ENCODE data around the gene ABHD4.
"Not testable (repeated sequence)": the region's sequence is repeated elsewhere in the genome, so short reads cannot be mapped to it uniquely, and the experiment has no call there.

ABHD4 gene, protein sequence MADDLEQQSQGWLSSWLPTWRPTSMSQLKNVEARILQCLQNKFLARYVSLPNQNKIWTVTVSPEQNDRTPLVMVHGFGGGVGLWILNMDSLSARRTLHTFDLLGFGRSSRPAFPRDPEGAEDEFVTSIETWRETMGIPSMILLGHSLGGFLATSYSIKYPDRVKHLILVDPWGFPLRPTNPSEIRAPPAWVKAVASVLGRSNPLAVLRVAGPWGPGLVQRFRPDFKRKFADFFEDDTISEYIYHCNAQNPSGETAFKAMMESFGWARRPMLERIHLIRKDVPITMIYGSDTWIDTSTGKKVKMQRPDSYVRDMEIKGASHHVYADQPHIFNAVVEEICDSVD

DNA sequence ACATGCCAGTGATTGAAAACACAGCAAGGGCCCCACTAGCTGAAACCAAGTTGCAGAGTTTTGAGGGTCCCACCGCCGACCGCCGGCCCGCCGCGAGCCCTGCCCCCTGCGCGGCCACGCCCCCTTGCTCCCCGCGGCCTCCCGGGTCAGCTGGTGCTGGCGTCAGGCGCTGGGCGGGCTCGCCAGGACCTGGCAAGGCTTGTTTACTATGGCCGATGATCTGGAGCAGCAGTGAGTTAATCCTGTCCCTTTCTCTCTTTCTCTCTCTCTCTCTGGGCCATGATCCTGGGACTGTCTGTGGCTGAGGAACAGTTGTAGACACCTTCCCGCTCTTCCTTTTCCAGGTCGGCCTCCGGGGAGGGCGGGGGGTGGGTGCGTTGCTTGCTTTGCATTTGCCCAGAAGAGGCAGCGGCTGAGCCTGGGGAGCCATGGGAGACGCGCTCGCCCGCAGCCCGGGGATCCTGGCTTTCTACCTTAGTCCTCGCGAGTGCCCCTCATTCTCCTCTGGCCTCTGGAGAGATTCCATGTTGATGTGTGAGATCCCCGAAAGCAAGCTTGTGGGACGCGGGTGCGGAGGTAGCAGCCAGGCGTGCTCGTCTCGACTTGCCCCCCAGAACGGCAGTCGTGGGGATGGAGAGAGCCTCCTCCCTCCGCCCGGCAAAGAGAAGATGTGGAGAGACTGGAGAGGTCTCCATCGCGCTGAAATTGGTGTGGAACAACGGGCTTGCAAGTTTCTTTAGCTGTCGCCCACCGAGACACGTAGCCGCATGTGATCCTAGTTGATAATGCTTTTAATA is at the start of gene ABHD4:
Gene ABHD4, plus strand, starts transcription at position 202 of the 797 bp plus-strand sequence. Its CDS starts 7 bp downstream, at position 209.
- DNase-seq, result peak; percentile 94

DNA sequence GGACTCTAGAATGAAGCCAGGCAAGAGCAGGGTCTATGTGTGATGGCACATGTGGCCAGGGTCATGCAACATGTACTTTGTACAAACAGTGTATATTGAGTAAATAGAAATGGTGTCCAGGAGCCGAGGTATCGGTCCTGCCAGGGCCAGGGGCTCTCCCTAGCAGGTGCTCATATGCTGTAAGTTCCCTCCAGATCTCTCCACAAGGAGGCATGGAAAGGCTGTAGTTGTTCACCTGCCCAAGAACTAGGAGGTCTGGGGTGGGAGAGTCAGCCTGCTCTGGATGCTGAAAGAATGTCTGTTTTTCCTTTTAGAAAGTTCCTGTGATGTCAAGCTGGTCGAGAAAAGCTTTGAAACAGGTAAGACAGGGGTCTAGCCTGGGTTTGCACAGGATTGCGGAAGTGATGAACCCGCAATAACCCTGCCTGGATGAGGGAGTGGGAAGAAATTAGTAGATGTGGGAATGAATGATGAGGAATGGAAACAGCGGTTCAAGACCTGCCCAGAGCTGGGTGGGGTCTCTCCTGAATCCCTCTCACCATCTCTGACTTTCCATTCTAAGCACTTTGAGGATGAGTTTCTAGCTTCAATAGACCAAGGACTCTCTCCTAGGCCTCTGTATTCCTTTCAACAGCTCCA is 48.7 kb upstream of the ABHD4 start:
- no peak for DNase-seq

DNA sequence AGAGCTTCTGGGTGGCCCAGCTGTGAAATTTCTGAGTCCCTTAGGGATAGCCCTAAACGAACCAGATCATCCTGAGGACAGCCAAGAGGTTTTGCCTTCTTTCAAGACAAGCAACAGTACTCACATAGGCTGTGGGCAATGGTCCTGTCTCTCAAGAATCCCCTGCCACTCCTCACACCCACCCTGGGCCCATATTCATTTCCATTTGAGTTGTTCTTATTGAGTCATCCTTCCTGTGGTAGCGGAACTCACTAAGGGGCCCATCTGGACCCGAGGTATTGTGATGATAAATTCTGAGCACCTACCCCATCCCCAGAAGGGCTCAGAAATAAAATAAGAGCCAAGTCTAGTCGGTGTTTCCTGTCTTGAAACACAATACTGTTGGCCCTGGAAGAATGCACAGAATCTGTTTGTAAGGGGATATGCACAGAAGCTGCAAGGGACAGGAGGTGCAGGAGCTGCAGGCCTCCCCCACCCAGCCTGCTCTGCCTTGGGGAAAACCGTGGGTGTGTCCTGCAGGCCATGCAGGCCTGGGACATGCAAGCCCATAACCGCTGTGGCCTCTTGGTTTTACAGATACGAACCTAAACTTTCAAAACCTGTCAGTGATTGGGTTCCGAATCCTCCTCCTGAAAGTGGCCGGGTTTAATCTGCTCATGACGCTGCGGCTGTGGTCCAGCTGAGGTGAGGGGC is 48.0 kb upstream of the ABHD4 start:
- DNase-seq, result peak; percentile 56

DNA sequence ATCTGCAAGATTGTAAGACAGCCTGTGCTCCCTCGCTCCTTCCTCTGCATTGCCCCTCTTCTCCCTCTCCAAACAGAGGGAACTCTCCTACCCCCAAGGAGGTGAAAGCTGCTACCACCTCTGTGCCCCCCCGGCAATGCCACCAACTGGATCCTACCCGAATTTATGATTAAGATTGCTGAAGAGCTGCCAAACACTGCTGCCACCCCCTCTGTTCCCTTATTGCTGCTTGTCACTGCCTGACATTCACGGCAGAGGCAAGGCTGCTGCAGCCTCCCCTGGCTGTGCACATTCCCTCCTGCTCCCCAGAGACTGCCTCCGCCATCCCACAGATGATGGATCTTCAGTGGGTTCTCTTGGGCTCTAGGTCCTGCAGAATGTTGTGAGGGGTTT is 46.5 kb upstream of the ABHD4 start:
- DNase-seq, result no peak

DNA sequence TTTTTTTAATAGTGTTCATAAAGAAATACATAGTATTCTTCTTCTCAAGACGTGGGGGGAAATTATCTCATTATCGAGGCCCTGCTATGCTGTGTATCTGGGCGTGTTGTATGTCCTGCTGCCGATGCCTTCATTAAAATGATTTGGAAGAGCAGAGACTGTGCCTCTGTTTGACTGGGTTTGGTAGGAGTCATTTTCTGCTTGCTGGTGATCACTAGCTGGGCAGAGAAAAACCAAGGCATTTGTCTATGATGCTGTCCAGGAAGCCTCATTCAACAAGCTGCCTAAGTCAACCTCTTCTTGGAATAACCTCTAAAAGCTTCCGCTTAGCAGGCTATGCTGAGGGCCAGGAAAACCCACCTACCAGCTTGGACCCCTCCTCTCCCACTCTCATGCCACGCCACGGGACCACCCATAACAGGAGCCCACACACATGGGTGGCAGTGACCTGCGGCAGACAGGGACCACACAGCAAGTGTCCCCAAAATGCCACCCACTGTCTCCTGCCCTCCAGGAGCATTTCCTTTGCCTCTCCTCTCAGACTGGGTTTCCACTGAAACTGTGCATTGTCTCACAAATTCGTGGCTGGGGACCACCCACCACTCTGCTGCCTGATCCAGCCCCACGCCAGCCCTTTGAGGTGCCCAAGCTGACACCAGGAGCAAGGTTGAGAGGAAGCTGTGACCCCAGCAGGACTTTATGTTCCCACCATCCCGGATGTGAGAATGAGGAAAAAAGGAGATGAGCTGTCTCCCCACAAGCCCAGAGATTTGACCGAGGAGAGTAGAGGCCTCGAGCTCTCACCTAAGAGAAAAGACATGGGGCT is 45.9 kb upstream of the ABHD4 start:
- no peak for DNase-seq

DNA sequence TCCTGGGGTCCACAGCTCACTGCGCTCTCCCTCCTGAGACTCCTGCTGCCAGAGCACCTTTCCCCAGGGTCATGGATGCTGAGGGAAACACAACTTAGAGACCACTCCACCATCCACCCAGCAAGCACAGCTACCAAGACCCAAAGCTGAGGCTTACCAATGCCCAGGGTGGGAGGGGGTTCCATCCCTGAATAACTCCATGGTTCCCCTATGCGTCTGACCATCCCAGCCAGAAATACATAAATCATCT is 45.3 kb upstream of the ABHD4 start:
- no peak for DNase-seq

DNA sequence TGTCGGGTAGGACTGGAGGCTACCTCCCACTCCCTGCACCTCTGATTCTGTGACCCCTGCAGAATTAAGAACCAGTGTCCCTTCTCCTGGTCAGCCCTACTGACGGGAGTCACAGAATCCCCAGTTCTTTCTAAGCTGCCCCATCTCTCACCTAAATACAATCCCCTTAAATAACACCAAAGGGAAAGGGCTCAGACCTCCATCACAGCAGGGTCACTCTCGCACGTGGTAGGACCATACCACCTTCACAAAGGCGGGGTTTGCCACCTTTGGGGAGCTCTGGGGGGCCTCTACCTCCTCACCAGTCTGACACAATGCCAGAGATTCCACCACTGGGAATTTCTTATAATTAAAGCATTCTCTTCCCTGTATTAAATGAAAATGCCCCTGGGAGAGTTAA is 44.7 kb upstream of the ABHD4 start:
- DNase-seq, result no peak

DNA sequence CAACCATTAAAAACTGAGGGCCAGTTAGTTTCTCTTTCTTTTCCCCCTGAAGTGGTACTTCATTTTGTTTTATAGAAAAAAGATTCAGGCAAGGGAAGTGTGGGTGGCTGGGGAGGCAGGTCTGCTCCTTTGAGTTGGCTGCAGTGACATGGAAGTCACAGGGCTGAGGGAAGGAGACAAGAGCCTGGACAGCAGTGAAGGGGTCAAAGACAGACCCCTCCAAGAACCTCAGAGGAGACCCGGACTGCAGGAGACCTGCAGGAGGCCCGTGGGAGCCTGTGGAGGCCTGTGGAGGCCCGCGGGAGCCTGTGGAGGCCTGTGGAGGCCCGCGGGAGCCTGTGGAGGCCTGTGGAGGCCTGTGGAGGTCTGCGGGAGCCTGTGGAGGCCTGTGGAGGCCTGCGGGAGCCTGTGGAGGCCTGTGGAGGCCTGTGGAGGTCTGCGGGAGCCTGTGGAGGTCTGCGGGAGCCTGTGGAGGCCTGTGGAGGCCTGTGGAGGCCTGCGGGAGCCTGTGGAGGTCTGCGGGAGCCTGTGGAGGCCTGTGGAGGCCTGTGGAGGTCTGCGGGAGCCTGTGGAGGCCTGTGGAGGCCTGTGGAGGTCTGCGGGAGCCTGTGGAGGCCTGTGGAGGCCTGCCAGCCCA is 44.1 kb upstream of the ABHD4 start:
- not testable (repeated sequence) for DNase-seq

DNA sequence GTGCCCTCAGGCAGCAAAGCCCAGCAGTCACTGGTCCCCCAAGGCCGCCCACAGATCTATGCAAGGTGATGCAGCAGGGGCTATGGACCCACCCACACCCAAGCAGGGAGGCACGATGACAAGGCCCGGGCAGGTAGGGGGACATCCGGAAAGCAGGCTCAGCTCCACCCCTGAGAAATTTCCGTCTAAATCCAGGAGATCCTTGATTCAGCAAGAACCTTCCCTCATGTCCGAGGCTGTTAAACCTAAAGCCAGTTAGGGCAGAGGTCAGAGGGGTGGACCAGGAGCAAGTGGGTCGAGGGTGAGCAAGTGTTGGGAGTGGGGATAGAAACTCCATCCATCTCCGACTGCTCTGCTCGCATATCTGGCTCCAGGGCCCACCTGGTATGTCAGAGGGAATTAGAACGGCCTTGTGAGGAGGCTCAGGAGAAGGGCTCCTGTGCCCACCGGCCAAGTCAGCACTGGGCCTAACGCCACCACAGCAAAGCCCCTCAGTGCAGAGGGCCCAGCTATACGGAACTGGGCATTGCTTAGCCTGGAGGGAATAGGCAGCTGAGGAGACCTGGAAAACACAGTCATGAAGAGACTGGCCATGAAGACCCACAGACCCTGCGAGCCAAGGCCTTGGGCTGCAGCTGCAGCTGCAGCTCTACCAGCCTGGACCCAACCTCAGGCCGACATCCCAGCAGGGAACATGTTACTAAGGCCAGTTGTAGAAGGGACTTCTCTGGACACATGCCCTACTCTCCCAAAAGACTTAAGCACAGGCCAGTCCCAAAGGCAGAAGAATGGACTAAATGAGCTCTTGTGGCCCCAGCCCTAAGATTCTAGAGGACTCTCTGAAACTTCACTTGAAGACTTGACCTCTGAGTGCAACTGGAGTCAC is 43.4 kb upstream of the ABHD4 start:
- DNase-seq, result no peak

DNA sequence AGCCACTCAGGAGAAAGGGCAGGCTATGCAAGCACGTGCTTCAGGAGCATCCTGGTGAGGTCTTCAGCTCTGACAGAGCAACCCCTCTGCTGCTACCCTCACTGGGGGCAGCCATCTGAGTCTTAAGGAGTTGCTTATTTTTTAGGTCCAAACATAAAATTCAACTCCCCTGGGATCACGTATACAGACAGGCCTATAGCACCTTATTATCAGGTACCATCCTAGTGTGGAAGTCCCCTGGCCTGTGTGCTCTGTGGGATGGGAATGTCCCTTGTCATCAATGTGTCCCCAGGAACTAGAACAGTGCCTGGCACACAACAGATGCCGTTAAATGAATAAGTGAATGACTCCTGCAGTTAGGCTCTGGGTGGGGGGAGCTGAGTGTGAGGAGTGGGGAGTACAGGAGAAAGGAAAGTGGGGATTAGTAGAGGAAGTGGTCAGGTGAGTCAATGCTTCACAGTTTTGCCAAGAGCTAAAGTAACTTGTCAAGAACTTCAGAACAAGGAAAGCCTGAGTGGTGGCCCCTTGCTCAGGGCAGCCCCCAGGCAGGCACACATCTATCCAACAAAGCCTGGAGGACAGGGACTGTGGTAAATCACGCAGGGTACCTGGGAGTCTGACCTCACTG is 42.6 kb upstream of the ABHD4 start:
- DNase-seq, result no peak

DNA sequence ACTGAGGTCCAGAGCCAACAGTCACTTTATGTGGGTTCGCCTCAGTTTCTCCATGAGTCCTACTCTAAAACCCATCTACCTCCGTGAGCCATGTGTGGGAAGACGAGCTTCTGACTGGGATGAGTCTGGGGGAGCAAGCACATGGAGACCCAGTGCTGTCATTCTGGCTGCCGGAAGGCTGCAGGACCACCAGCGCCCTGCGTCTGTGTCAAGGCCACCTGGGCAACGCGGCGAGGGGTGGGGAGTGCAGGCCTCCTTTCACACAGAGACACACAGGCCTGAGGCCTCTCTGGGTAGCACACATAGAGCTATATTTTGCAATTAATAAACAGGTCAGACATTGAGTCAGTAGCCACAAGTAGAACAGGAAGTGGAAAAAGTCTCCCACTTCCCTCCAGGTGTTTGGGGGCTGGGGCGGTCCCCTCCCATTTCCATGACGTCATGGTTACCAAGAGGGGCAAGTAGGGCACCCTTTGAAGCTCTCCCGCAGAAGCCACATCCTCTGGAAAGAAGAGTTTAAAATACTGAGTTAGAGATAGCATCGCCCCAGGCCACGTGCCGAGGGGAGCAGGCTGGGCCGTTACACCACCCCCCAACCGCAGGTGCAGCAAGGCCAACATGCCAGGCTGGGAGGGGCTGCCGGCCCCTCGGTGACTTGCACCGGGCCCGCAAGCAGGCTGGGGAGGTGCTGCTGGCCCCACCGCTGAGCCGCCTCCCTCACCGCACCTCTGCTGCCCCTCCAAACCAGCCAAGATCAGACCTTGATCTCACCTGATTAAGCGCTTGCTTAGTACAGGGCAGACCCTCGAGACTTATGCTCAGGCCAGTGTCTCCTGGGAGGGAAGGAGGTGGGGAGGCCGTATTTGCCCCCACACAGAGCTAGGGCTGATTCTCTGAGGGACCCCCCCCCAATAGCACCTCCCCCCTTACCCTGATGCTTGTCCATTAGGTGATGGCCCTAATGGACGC is 41.8 kb upstream of the ABHD4 start:
- DNase-seq, result no peak

DNA sequence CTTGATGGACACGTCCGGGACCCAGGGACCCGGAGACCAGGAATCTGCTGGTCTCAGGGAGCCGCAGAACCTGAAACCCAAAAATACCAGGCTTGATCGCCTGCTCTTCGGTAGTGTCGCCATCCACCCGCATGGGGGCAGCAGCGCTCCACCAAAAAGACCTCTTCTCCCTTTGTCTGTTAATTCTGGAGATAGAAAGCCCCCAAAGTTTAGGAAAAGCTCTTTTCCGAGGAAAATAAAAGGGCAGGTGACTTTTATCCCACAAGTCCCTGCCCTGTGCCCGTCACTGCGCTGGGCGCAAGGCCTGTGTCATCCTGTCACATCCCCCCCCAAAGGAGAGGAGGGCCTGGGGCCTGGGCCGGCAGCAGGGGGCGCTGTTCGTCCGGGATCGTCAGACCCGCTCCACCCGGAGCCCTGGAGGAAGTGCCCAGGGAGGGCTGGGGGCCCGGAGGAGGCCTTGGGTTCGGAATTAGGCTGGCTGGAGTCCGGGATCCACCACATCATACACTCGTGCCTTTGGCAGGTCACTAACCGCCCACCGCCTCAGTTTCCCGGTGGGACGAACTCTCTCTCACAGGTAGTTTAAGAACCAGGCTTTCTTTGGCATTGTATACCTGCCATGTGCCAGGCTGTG is 41.0 kb upstream of the ABHD4 start:
- DNase-seq, result peak; percentile 94

DNA sequence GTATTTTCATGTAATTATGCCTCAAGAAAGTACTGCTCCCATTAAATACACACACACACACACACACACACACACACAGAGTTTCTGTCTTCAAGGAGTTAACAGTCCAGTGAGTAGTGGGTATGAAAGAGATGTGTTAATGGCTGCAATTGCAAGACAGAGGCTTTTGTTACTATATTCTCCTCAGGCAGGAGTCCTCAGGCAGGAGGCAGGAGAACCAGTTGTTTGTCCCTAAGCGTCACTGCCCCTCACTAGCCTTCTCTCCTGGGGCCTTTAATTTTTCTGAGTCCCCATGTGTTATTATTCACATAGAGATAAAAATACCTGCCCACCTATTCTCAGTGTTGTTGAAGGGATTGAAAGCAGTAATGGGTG is 40.3 kb upstream of the ABHD4 start:
- DNase-seq, result no peak

DNA sequence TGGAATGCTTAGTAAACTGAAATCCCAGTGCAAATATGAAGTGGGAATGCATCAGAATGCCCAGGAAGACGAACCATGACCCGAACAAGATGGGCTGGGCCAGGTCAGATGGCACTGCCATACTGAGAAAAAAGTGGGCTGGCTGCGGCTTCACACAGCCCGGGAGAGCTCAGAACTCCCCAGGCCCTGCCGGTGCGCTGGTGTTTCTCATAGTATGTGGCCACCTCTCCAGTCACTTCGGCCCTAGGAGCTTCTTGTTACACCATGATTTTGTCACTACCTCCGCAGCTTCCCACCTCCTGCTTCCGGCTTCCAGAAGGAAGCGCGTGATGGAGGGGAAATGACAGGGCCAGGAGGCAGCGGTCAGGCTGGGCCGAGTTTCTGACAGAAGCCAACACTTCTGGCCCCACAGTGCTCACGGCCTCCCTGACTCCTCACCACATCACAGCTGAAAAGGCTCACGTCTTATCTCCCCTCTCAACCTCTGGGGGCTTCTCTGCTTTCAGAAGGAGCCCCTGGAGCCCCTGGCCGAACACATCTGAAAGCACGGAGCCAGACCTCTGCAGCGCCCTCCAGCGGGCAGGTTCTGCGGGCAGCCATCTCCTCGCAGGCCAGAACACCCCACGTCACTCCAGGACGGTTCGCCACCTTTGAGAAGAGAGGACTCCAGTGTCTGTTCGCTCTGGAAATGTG is 39.7 kb upstream of the ABHD4 start:
- DNase-seq, result no peak

DNA sequence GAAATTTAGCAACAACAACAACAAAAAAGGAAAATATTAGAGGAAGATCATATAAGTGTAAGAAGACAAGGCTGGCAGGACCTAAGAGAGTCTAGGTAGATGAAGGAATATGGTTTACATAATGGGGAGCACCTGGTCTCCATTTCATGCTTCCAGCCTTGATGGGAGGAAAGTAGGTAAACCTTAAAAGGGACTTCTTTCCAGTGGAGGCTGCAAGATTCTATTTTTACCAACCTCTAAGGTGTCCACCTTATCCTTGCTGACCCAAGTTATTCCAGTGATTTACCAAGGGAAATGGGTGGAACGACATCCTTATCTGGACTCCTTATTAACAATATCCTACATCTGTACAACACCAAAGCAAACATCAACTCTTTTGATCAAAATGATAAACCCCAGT is 39.1 kb upstream of the ABHD4 start:
- DNase-seq, result no peak

DNA sequence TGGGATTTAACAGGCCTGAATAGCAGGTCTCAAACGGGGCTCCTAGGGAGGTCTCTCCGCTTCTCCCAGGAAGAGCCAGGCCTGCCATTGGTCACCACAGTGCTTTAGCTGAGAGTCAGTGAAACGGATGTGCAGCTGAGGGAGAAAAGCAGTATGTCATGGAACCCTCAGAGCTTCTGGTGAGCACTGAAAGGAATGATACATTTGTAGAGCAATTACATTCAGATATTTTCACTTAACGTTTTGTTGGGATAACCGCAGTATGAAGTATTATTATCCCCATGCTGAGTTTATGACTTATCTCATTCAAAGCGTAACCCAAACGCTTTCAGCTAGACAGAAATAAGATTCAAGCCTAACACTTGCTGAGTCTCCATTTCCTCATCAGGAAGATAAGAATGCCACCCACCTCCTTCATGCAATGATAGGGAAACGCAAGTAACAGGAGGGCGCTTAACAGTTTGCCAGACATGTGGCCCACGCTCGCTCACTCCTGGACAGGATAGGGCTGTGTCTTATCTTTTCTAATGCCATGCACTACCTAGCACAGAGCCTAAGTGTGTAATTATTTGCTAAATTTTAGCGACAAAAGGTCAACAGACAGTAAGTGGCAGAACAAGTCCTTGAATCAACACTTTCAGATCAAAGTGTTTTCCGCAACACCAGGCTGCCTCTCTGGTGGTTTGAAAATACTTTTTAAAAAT is 37.3 kb upstream of the ABHD4 start:
- no peak for DNase-seq

DNA sequence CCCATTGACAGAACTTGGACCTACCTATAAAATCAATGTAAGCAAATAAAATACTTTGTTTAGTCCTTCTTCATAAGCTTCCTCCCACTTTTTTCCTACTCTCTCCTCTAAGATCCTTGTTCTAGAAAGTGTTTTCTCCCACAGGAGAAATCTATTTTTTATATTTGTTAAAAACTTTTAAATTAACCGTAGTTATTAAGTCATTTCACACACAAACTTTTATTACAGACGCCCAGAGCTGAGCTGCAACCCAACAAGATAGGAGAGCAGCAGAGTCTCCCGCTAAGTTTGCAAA is 36.8 kb upstream of the ABHD4 start:
- DNase-seq, result no peak

Data from NCI-H2171 (cell line).